GM10266 (cell line): Measurements from ENCODE around the gene SHOC2.

Experiments
- DNase-seq: peaks from one replicate; pipeline ENCODE4 v3.0.0; 2012; ENCODE audit errors: extremely low spot score
- CTCF ChIP-seq: IDR thresholded peaks from 2 replicates; pipeline ENCODE4 v1.5.1; 2012; ENCODE audit warnings: mild to moderate bottlenecking, low read depth; ENCODE audit not compliant: control insufficient read depth, insufficient read depth; ENCODE audit errors: missing control alignments

Gene SHOC2

GRCh38 chr10:110916554-110917346, 2.7 kb upstream of the SHOC2 start:
- DNase-seq, result no peak

GRCh38 chr10:110918269-110918642, 1.1 kb upstream of the SHOC2 start:
- no peak for TF ChIP-seq CTCF
- DNase-seq, result no peak

More at GRCh38 chr10:110916554-110917346, 2.7 kb upstream of the SHOC2 start:
- no peak for TF ChIP-seq CTCF

- DNase-seq, result peak; percentile 87
- no peak for TF ChIP-seq CTCF
Measured at GRCh38 chr10:110918643-110919348, 608 bp upstream of the SHOC2 start, which contains the start of gene BBIP1. BBIP1 (minus strand) TSS chr10:110919180; CDS start chr10:110918157, 1,023 bp downstream.

GRCh38 chr10:110919971-110920881, 822 bp downstream of the SHOC2 start:
- no peak for TF ChIP-seq CTCF
- peak; percentile 43 for DNase-seq

GRCh38 chr10:110923856-110924493, 4.6 kb downstream of the SHOC2 start:
- peak; percentile 12 for DNase-seq
- no peak for TF ChIP-seq CTCF

GRCh38 chr10:110927461-110927860, 8.1 kb downstream of the SHOC2 start:
- no peak for TF ChIP-seq CTCF
- DNase-seq, result no peak
